WERI-Rb-1 (cell line): ENCODE results near the gene ROBO1.

Experiments used
- DNase-seq: peaks from one replicate; pipeline ENCODE4 v3.0.0-alpha.2; 2020
- H3K27ac ChIP-seq: fragments of 250-450 bp; sonication (Bioruptor Pico); 2 replicates; pipeline ENCODE4 v1.5.1; 2020; ENCODE audit warnings: mild to moderate bottlenecking, moderate library complexity
- H3K27me3 ChIP-seq: fragments of 250-450 bp; sonication (Bioruptor Pico); 2 replicates; pipeline ENCODE4 v1.5.1; 2021; ENCODE audit warnings: mild to moderate bottlenecking, low read depth, moderate library complexity; ENCODE audit not compliant: insufficient read depth, severe bottlenecking
- H3K36me3 ChIP-seq: fragments of 250-450 bp; sonication (Bioruptor Pico); 2 replicates; pipeline ENCODE4 v1.5.1; 2020; ENCODE audit warnings: mild to moderate bottlenecking, moderate library complexity
- H3K4me3 ChIP-seq: 2 replicates; pipeline ENCODE4 v1.5.1; 2011; ENCODE audit warnings: low read depth, mild to moderate bottlenecking, control low read depth, low read length
- H3K9me3 ChIP-seq: fragments of 250-450 bp; sonication (Bioruptor Pico); 2 replicates; pipeline ENCODE4 v1.5.1; 2021; ENCODE audit warnings: mild to moderate bottlenecking, moderate library complexity; ENCODE audit not compliant: severe bottlenecking
- TF ChIP-seq, protein P1 (sequence below): IDR thresholded peaks from 2 replicates; pipeline ENCODE4 v1.5.1; 2011; ENCODE audit warnings: low read depth, mild to moderate bottlenecking, control low read depth, inconsistent platforms, low read length

Gene ROBO1

GRCh38 chr3:78742491-78742890, 1025.3 kb downstream of the ROBO1 start:
- Histone ChIP-seq H3K27ac (no peak overlapping the region), H3K4me3 (no peak overlapping the region), H3K36me3 (no peaks in the 10 kb centered on the region; the same call in 1 of the 2 replicates), H3K27me3 (no peaks in the 10 kb centered on the region), H3K9me3 (no peaks in the 10 kb centered on the region)
- no peak for DNase-seq
- TF ChIP-seq, protein P1, sequence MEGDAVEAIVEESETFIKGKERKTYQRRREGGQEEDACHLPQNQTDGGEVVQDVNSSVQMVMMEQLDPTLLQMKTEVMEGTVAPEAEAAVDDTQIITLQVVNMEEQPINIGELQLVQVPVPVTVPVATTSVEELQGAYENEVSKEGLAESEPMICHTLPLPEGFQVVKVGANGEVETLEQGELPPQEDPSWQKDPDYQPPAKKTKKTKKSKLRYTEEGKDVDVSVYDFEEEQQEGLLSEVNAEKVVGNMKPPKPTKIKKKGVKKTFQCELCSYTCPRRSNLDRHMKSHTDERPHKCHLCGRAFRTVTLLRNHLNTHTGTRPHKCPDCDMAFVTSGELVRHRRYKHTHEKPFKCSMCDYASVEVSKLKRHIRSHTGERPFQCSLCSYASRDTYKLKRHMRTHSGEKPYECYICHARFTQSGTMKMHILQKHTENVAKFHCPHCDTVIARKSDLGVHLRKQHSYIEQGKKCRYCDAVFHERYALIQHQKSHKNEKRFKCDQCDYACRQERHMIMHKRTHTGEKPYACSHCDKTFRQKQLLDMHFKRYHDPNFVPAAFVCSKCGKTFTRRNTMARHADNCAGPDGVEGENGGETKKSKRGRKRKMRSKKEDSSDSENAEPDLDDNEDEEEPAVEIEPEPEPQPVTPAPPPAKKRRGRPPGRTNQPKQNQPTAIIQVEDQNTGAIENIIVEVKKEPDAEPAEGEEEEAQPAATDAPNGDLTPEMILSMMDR: no peak

DNA sequence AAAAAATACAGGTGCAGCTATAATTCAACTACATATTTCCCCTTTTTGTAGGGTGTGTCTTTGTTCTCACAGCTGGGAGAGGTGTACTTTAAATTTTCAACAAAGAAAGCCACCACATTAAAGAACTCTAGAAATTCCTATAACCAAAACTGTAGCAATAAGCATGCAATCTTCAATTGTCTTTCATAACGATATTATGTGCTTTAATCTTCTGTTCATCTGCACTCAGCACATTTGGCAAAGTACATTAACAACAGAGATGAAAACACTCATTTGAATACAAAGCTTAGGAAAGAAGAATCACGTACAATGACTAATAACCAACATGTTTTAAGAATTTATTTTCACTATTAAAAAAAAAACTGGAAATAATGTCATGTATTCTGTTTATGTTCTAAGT, 1025.8 kb downstream of the ROBO1 start:
- Histone ChIP-seq H3K9me3 (no peaks in the 10 kb centered on the region), H3K4me3 (no peak overlapping the region), H3K36me3 (no peaks in the 10 kb centered on the region; the same call in 1 of the 2 replicates), H3K27me3 (no peaks in the 10 kb centered on the region), H3K27ac (no peak overlapping the region)
- no peak for DNase-seq
- TF ChIP-seq, protein P1: no peak

- TF ChIP-seq, protein P1: no peak
- Histone ChIP-seq H3K36me3 (no peaks in the 10 kb centered on the region; the same call in 1 of the 2 replicates), H3K9me3 (no peaks in the 10 kb centered on the region), H3K27me3 (no peaks in the 10 kb centered on the region), H3K27ac (no peak overlapping the region), H3K4me3 (no peak overlapping the region)
- no peak for DNase-seq
These were observed 1026.6 kb downstream of the ROBO1 start for GRCh38 chr3:78741066-78741645.

- TF ChIP-seq, protein P1: no peak
- Histone ChIP-seq H3K36me3 (no peaks in the 10 kb centered on the region), H3K27me3 (no peaks in the 10 kb centered on the region), H3K4me3 (no peak overlapping the region), H3K9me3 (no peaks in the 10 kb centered on the region), H3K27ac (no peak overlapping the region)
- DNase-seq: no peak
These were observed 1029.0 kb downstream of the ROBO1 start for GRCh38 chr3:78738833-78739232.

- no peaks in the 10 kb centered on the region for H3K36me3 ChIP-seq
- no peaks in the 10 kb centered on the region for H3K27me3 ChIP-seq
- H3K27ac ChIP-seq: no peak overlapping the region
- H3K4me3 ChIP-seq: no peak overlapping the region
- TF ChIP-seq, protein P1: no peak
- H3K9me3 ChIP-seq: no peaks in the 10 kb centered on the region
- DNase-seq: no peak
These were observed 1029.8 kb downstream of the ROBO1 start for GRCh38 chr3:78737988-78738387.

DNA sequence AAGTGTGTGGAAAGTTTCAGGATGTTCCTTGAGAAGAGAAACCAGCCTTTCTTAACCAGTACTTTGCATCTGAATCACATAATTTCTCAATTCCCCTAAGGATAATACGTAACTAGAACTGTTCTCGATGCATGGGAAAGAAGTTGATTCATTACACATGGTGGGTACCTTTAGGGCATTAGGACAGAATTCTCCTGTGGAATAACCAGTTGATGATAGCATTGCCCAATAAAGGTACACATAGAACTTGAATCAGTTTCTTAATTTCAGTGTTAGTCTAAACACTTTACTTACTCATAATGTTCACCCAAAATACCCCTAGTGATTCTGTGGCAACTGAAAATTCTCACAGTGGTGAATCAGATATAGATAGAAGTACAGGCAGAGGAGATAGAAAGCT, 1030.9 kb downstream of the ROBO1 start:
- TF ChIP-seq, protein P1: no peak
- Histone ChIP-seq H3K27me3 (no peaks in the 10 kb centered on the region), H3K36me3 (no peaks in the 10 kb centered on the region), H3K9me3 (no peaks in the 10 kb centered on the region), H3K27ac (no peak overlapping the region), H3K4me3 (no peak overlapping the region)
- DNase-seq: no peak
